BE2C (cell line): ENCODE results near the gene TRIM72.

Experiments
- DNase-seq: peaks from one replicate; pipeline ENCODE4 v3.0.0-alpha.2; 2020
- H3K27me3 ChIP-seq: fragments of 250-450 bp; sonication (Bioruptor Pico); 2 replicates; pipeline ENCODE4 v1.5.1; 2020; ENCODE audit warnings: mild to moderate bottlenecking
- H3K36me3 ChIP-seq: fragments of 250-450 bp; sonication (Bioruptor Pico); 2 replicates; pipeline ENCODE4 v1.5.1; 2020; ENCODE audit warnings: mild to moderate bottlenecking
- H3K4me1 ChIP-seq: fragments of 250-450 bp; sonication (Bioruptor Pico); 2 replicates; pipeline ENCODE4 v1.5.1; 2020
- H3K4me3 ChIP-seq: 2 replicates; pipeline ENCODE4 v1.5.1; 2011; ENCODE audit warnings: low read depth, low read length
- H3K9me3 ChIP-seq: fragments of 250-450 bp; sonication (Bioruptor Pico); 2 replicates; pipeline ENCODE4 v1.5.1; 2020
- TF ChIP-seq, protein P1 (sequence below): IDR thresholded peaks from 2 replicates; pipeline ENCODE4 v1.5.1; 2012; ENCODE audit warnings: mild to moderate bottlenecking, low read depth, low read length

Gene TRIM72

GRCh38 chr16:31219154-31219741 is 5.3 kb downstream of the TRIM72 start:
- Histone ChIP-seq H3K9me3 (no peaks in the 10 kb centered on the region), H3K27me3 (peaks cover 55% of the 10 kb centered on the region)
- no peak for DNase-seq

GRCh38 chr16:31221357-31222160 is 7.6 kb downstream of the TRIM72 start:
- H3K36me3 ChIP-seq, result no peaks in the 10 kb centered on the region
- H3K9me3 ChIP-seq, result no peaks in the 10 kb centered on the region
- peaks cover 32% of the 10 kb centered on the region for H3K27me3 ChIP-seq
- TF ChIP-seq, protein P1, sequence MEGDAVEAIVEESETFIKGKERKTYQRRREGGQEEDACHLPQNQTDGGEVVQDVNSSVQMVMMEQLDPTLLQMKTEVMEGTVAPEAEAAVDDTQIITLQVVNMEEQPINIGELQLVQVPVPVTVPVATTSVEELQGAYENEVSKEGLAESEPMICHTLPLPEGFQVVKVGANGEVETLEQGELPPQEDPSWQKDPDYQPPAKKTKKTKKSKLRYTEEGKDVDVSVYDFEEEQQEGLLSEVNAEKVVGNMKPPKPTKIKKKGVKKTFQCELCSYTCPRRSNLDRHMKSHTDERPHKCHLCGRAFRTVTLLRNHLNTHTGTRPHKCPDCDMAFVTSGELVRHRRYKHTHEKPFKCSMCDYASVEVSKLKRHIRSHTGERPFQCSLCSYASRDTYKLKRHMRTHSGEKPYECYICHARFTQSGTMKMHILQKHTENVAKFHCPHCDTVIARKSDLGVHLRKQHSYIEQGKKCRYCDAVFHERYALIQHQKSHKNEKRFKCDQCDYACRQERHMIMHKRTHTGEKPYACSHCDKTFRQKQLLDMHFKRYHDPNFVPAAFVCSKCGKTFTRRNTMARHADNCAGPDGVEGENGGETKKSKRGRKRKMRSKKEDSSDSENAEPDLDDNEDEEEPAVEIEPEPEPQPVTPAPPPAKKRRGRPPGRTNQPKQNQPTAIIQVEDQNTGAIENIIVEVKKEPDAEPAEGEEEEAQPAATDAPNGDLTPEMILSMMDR, result no peak
- DNase-seq, result no peak
- no peak overlapping the region for H3K4me3 ChIP-seq
- no peaks in the 10 kb centered on the region for H3K4me1 ChIP-seq

More at GRCh38 chr16:31219154-31219741, 5.3 kb downstream of the TRIM72 start:
- H3K4me3 ChIP-seq, result no peak overlapping the region
- no peaks in the 10 kb centered on the region for H3K4me1 ChIP-seq
- no peaks in the 10 kb centered on the region for H3K36me3 ChIP-seq
- TF ChIP-seq, protein P1, result no peak

DNA sequence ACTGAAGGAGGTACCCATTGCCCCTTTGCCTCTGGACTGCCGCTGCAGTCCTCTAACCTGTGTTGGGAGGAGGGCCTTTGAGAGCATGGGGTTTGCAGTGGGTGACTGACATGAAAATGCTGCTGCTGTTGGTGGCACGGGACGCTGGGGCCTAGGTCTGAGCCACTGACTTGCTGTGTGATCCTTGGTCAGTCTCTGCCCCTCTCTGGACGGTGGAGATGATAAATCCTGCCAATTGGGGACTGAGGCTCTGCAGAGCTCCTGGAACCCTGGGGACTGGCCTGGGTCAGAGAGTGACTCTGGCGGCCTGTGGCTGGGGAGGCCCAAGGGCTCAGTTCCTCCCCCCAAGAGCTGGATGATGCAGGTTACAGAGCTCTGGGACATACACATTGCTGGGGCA is 9.1 kb downstream of the TRIM72 start:
- H3K9me3 ChIP-seq, result no peaks in the 10 kb centered on the region

DNA sequence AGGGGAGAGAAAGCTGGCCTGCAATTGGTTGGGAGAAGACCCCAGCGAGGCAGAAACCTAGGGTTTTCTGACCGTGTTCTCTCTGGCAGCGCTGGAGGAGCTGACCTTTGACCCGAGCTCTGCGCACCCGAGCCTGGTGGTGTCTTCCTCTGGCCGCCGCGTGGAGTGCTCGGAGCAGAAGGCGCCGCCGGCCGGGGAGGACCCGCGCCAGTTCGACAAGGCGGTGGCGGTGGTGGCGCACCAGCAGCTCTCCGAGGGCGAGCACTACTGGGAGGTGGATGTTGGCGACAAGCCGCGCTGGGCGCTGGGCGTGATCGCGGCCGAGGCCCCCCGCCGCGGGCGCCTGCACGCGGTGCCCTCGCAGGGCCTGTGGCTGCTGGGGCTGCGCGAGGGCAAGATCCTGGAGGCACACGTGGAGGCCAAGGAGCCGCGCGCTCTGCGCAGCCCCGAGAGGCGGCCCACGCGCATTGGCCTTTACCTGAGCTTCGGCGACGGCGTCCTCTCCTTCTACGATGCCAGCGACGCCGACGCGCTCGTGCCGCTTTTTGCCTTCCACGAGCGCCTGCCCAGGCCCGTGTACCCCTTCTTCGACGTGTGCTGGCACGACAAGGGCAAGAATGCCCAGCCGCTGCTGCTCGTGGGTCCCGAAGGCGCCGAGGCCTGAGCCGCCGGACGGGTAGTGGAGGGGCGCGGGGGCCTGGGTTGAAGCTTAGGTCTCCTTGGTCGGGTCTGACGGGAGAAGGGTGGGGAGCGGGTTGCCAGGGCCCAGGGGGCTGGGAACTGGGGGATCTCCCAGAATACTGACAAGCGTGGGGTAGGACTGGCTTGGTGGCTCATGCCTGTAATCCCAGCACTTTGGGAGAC is 10.4 kb downstream of the TRIM72 start:
- TF ChIP-seq, protein P1, result no peak

More for the DNA sequence above, 9.1 kb downstream of the TRIM72 start:
- no peak for DNase-seq
- peaks cover 17% of the 10 kb centered on the region for H3K27me3 ChIP-seq
- TF ChIP-seq, protein P1, result no peak
- no peaks in the 10 kb centered on the region for H3K36me3 ChIP-seq
- no peaks in the 10 kb centered on the region for H3K4me1 ChIP-seq
- H3K4me3 ChIP-seq, result no peak overlapping the region

DNA sequence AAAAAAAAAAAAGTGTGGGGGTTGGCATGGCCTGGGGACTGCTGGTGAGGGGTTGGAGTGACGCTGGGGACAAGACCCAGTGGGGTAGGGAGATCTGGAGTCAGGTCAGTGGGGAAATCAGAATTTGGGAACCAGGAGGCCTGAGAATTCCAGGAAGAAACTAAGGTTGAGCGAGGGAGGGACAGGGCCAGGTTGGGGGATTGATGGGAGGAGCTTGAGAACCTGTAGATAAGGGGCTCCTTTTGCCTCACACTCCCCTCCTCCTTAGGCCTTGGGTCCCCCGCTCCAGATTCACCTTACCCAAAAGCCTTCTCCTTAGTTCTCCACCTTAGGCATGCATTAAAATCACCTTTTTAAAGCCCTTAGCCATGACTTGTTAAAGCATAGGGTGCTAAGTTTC is 11.3 kb downstream of the TRIM72 start:
- Histone ChIP-seq H3K36me3 (no peaks in the 10 kb centered on the region), H3K9me3 (no peaks in the 10 kb centered on the region), H3K4me1 (no peaks in the 10 kb centered on the region), H3K4me3 (no peak overlapping the region), H3K27me3 (peaks cover 4% of the 10 kb centered on the region; the same call in 1 of the 2 replicates)
- DNase-seq, result no peak
- TF ChIP-seq, protein P1, result no peak

More for the DNA sequence above, 10.4 kb downstream of the TRIM72 start:
- H3K4me1 ChIP-seq, result no peaks in the 10 kb centered on the region
- no peaks in the 10 kb centered on the region for H3K36me3 ChIP-seq
- no peaks in the 10 kb centered on the region for H3K9me3 ChIP-seq
- H3K4me3 ChIP-seq, result no peak overlapping the region
- no peak for DNase-seq
- peaks cover 4% of the 10 kb centered on the region for H3K27me3 ChIP-seq
